ENCODE results near the gene FAM120B.

DNA sequence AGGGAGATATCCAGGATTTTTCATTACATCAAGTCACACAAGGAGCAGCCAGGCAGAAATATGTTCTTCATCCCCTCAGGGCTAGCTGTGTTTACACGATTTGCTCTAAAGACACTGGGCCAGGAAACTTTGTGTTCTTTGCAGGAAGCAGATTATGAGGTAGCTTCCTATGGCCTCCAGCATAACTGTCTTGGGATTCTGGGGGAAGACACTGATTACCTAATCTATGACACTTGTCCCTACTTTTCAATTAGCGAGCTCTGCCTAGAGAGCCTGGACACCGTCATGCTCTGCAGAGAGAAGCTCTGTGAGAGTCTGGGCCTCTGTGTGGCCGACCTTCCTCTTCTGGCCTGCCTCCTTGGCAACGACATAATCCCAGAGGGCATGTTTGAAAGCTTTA lies 11.2 kb downstream of the FAM120B start:
- TF ChIP-seq, protein P1, sequence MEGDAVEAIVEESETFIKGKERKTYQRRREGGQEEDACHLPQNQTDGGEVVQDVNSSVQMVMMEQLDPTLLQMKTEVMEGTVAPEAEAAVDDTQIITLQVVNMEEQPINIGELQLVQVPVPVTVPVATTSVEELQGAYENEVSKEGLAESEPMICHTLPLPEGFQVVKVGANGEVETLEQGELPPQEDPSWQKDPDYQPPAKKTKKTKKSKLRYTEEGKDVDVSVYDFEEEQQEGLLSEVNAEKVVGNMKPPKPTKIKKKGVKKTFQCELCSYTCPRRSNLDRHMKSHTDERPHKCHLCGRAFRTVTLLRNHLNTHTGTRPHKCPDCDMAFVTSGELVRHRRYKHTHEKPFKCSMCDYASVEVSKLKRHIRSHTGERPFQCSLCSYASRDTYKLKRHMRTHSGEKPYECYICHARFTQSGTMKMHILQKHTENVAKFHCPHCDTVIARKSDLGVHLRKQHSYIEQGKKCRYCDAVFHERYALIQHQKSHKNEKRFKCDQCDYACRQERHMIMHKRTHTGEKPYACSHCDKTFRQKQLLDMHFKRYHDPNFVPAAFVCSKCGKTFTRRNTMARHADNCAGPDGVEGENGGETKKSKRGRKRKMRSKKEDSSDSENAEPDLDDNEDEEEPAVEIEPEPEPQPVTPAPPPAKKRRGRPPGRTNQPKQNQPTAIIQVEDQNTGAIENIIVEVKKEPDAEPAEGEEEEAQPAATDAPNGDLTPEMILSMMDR (IDR thresholded peaks at IDR 0.05; ENCODE audit: insufficient read depth, low read length), result no peak
- TF ChIP-seq POLR2AphosphoS5 (IDR thresholded peaks at IDR 0.05; ENCODE audit: low read depth) (no peak), SPI1 (IDR thresholded peaks at IDR 0.05; ENCODE audit: borderline replicate concordance, low read depth) (no peak), GABPA (IDR thresholded peaks at IDR 0.05; ENCODE audit: low read depth) (no peak)
- TF ChIP-seq, protein P2, sequence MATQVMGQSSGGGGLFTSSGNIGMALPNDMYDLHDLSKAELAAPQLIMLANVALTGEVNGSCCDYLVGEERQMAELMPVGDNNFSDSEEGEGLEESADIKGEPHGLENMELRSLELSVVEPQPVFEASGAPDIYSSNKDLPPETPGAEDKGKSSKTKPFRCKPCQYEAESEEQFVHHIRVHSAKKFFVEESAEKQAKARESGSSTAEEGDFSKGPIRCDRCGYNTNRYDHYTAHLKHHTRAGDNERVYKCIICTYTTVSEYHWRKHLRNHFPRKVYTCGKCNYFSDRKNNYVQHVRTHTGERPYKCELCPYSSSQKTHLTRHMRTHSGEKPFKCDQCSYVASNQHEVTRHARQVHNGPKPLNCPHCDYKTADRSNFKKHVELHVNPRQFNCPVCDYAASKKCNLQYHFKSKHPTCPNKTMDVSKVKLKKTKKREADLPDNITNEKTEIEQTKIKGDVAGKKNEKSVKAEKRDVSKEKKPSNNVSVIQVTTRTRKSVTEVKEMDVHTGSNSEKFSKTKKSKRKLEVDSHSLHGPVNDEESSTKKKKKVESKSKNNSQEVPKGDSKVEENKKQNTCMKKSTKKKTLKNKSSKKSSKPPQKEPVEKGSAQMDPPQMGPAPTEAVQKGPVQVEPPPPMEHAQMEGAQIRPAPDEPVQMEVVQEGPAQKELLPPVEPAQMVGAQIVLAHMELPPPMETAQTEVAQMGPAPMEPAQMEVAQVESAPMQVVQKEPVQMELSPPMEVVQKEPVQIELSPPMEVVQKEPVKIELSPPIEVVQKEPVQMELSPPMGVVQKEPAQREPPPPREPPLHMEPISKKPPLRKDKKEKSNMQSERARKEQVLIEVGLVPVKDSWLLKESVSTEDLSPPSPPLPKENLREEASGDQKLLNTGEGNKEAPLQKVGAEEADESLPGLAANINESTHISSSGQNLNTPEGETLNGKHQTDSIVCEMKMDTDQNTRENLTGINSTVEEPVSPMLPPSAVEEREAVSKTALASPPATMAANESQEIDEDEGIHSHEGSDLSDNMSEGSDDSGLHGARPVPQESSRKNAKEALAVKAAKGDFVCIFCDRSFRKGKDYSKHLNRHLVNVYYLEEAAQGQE (IDR thresholded peaks at IDR 0.05; ENCODE audit: insufficient replicate concordance, low read depth), result no peak

Measured in HL-60 (cell line).